HFF-Myc (cell line): Measurements from ENCODE around the gene ZNF212.

ENCODE experiments used
- DNase-seq: peaks from one replicate; pipeline ENCODE4 v3.0.0-alpha.2; 2011; ENCODE audit warnings: low read depth; ENCODE audit errors: extremely low read depth
- H3K4me3 ChIP-seq: replicated peaks from 2 replicates; pipeline ENCODE4 v1.5.1; 2011; ENCODE audit warnings: low read depth, mild to moderate bottlenecking, control low read depth, low read length
- CTCF ChIP-seq: IDR thresholded peaks from 2 replicates; pipeline ENCODE4 v1.5.1; 2012; ENCODE audit warnings: mild to moderate bottlenecking, low read depth, low read length, control low read depth; ENCODE audit errors: missing control alignments

Gene ZNF212

GRCh38 chr7:149284850-149285585 lies 45.6 kb downstream of the ZNF212 start:
- no peak for TF ChIP-seq CTCF
- DNase-seq: peak; percentile 52
- H3K4me3 ChIP-seq: peak overlapping the region; percentile 50

GRCh38 chr7:149285603-149286002 lies 46.2 kb downstream of the ZNF212 start:
- no peak for DNase-seq
- TF ChIP-seq CTCF: no peak
- H3K4me3 ChIP-seq: peak overlapping the region; percentile 50

DNA sequence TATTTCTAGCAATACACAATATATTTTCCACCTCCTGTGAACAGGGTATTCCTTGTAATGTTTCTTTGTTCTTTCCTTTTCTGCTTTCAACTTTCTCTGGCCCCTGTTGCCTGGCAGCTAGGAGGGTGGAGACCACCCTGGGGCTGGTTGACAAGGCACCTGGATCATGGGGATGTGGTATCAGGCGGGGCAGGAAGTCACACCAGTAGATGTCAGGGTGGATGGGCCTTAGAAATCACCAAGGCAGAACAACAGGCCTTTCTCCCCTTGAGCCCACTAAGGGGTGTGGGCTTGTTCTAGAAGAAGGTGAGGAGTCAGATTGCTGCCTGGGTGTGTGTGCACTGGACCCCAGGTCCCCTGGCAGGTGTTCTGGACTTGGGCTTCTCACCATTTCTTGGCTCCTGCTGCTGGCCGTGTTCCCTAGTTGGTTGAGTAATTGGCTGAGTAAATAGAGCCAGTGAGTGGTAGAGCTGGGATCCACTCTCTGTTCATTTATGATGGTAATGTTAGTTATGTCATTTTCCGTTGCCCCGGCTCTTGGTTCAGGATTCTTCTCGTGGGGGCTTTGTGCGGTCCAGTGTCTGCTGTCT lies 47.5 kb downstream of the ZNF212 start:
- no peak overlapping the region for H3K4me3 ChIP-seq
- DNase-seq: no peak
- TF ChIP-seq CTCF: no peak

DNA sequence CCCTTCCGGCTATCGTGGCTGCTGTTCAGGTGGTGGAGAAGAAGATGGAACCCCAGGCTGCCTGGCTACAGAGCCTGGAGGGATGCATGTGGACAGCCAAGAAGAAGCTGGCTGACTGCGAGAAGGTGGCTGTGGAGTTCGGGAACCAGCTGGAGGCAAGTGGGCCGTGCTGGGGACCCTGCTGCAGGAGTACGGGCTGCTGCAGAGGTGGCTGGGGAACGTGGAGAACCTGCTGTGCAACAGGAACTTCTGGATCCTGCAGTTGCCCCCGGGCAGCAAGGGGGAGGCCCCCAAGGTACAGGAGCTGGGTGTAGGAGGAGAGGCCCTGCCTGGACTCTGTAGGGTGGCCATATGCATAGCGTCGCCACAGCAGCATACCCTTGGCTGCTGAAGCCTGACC lies 48.2 kb downstream of the ZNF212 start:
- no peak for DNase-seq
- H3K4me3 ChIP-seq: no peak overlapping the region
- no peak for TF ChIP-seq CTCF

DNA sequence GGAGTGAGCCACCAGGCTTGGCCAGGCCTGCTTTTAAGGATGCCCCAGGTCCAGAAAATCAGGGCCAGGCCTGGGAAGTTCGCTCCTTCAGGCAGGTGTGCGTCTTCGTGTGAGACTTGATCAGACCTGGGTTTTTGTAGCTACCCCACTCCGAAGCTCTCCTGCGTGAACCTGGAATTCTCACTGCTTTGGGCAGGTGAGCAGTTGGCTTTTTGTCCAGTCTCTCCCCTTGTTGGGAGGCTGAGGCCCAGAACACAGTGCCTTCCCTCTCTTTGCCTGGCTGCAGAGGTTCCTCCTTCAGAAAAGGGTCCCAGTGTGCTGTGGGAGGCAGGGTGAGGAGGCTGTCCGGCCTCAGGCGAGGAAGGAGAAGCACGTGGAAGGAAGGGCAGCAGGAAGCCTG lies 49.8 kb downstream of the ZNF212 start:
- DNase-seq: no peak
- TF ChIP-seq CTCF: no peak
- no peak overlapping the region for H3K4me3 ChIP-seq

DNA sequence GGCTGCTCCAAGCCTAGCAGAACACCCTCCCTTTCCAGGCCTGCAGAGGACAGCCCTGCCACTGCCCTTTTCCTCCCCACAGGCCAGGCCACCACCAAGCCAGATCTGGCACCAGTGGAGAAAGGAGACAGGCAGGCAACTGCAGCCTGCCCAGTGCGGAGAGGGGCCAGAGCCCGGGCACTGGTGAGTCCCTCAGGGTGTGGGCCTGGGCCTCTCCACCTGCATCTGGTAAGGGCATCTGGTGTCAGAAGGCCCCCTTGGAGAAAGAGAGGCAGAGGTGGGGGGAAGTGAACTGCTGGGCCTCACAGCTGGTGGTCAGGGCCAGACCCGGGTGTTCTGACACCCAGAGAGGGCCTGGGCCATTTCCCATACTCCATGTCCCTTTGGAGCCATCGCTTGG lies 50.4 kb downstream of the ZNF212 start:
- DNase-seq: no peak
- H3K4me3 ChIP-seq: no peak overlapping the region
- TF ChIP-seq CTCF: no peak
